Loucy (cell line): ENCODE measurements around the gene PLEKHA5.

ENCODE experiments used
- EZH2phosphoT487 ChIP-seq: fragments of 200-600 bp; IDR thresholded peaks from 2 replicates; pipeline ENCODE4 v1.6.1; 2018; ENCODE audit warnings: antibody characterized with exemption, mild to moderate bottlenecking, moderate library complexity, borderline replicate concordance
- TF ChIP-seq, protein P1 (sequence below): fragments of 200-600 bp; sonication (generic); conservative IDR thresholded peaks from 2 replicates; pipeline ENCODE4 v1.5.1; 2014; ENCODE audit warnings: mild to moderate bottlenecking, antibody characterized with exemption, low read length

DNA sequence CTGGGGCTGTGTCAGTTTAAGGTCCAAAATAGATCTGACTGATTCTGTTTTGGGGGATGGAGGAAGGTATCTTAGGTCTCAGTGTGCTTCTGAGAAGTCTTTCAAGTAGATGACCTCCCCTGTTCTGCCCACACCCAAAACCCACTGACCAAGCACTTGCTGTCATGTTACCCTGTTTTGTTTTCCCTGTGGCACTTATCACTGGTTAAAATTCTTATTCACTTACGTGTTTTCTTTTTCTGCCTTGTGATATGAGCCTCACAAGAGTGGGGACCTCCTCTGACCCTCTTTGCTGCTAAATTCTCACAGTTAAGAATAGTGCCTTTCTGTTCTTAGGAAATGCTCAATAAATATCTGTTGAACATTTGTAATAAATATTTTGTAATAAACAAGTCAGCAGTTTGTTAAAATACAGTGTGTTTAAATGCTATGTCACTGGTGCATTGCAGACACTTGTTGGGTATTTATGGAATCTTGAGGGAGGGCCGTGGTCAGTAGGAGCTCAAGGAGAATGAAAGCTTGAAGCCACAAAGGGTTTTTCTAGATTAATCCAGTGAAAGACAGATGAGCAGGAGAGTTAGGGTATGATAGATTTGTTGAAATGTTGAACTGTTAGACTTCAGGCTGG, 20.9 kb downstream of the PLEKHA5 start:
- TF ChIP-seq, protein P1, sequence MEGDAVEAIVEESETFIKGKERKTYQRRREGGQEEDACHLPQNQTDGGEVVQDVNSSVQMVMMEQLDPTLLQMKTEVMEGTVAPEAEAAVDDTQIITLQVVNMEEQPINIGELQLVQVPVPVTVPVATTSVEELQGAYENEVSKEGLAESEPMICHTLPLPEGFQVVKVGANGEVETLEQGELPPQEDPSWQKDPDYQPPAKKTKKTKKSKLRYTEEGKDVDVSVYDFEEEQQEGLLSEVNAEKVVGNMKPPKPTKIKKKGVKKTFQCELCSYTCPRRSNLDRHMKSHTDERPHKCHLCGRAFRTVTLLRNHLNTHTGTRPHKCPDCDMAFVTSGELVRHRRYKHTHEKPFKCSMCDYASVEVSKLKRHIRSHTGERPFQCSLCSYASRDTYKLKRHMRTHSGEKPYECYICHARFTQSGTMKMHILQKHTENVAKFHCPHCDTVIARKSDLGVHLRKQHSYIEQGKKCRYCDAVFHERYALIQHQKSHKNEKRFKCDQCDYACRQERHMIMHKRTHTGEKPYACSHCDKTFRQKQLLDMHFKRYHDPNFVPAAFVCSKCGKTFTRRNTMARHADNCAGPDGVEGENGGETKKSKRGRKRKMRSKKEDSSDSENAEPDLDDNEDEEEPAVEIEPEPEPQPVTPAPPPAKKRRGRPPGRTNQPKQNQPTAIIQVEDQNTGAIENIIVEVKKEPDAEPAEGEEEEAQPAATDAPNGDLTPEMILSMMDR, result no peak
- TF ChIP-seq EZH2phosphoT487, result no peak
